Measurements from ENCODE around the gene ESR2.

DNA sequence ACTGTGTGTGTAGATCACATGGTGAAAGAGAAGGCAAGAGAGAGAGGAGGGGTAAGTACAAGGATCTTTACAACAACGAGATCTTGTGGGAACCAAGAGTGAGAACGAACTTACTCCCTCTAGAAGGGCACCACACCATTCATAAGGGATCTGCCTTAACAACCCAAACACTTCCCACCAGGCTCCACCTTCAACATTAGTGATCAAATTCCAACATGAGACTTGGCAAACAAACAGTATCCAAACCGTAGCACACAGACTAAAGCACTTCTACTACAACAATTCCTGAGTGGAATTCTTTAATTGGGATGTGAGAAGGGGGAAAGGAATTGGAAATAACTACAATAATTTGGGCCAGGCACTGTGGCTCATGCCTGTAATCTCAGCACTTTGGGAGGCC, 35.0 kb upstream of the ESR2 start:
- TF ChIP-seq, protein P1, sequence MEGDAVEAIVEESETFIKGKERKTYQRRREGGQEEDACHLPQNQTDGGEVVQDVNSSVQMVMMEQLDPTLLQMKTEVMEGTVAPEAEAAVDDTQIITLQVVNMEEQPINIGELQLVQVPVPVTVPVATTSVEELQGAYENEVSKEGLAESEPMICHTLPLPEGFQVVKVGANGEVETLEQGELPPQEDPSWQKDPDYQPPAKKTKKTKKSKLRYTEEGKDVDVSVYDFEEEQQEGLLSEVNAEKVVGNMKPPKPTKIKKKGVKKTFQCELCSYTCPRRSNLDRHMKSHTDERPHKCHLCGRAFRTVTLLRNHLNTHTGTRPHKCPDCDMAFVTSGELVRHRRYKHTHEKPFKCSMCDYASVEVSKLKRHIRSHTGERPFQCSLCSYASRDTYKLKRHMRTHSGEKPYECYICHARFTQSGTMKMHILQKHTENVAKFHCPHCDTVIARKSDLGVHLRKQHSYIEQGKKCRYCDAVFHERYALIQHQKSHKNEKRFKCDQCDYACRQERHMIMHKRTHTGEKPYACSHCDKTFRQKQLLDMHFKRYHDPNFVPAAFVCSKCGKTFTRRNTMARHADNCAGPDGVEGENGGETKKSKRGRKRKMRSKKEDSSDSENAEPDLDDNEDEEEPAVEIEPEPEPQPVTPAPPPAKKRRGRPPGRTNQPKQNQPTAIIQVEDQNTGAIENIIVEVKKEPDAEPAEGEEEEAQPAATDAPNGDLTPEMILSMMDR (conservative IDR thresholded peaks at IDR 0.05 in 1 of 2, IDR thresholded peaks at IDR 0.05 in 1 of 2; ENCODE audit: extremely low read depth in 1 of 2, insufficient read depth in 1 of 2, low read depth in 1 of 2, low read length in 2 of 2): no peak
- no peak for TF ChIP-seq EZH2 (IDR thresholded peaks at IDR 0.05; ENCODE audit: borderline replicate concordance, low read length)

Measured in mammary epithelial cell (primary cell).